WTC11 (cell line): ENCODE measurements around the gene CCDC24. TPM values are rescaled to one million over a fixed set of nuclear protein-coding genes. Genes with fewer than 3 reads are reported as not detected.
A peak's percentile ranks its signal among the peaks of the same experiment; 100 is the strongest.

ENCODE experiments used
- ATAC-seq: fragments of 200-7000 bp; cut with Tn5 transposase; 2 replicates; pipeline ENCODE4 v1.10.0; 2021; ENCODE audit warnings: mild to moderate bottlenecking, moderate library complexity
- CTCF ChIA-PET: fragments of 300-600 bp; sonication (Branson Sonifier 250); formaldehyde crosslinking; loops from one replicate; lab custom pipeline; 2021; ENCODE audit warnings: antibody characterized with exemption; lab: Charles Lee
- POLR2A ChIA-PET: fragments of 350-600 bp; sonication (Branson Sonifier 250); formaldehyde crosslinking; loops from one replicate; lab custom pipeline; 2021; ENCODE audit warnings: antibody characterized with exemption; lab: Charles Lee
- DNase-seq: peaks from one replicate; pipeline ENCODE4 v3.0.0; 2021; ENCODE audit warnings: low spot score
- H3K27ac Mint-ChIP-seq: 2 replicates; pipeline ENCODE4 v1.8.0; 2021; ENCODE audit warnings: mixed read lengths
- H3K27me3 Mint-ChIP-seq: 2 replicates; pipeline ENCODE4 v1.8.0; 2021; ENCODE audit warnings: low read depth, mild to moderate bottlenecking, moderate library complexity, mixed read lengths
- H3K36me3 Mint-ChIP-seq: 2 replicates; pipeline ENCODE4 v1.8.0; 2021; ENCODE audit warnings: mixed read lengths
- H3K4me1 Mint-ChIP-seq: 2 replicates; pipeline ENCODE4 v1.8.0; 2022; ENCODE audit warnings: mixed read lengths
- H3K4me3 Mint-ChIP-seq: 2 replicates; pipeline ENCODE4 v1.8.0; 2021; ENCODE audit warnings: mild to moderate bottlenecking, moderate library complexity, mixed read lengths
- H3K9me3 Mint-ChIP-seq: 2 replicates; pipeline ENCODE4 v1.8.0; 2021; ENCODE audit warnings: mixed read lengths
- ELF4 ChIP-seq: sonication (generic); formaldehyde crosslinking; IDR thresholded peaks from 2 replicates; pipeline ENCODE4 v1.8.1; 2022; ENCODE audit warnings: low read depth, mild to moderate bottlenecking, moderate library complexity, missing genetic modification reagents
- EMX1 ChIP-seq: fragments of 250-450 bp; sonication (Bioruptor Pico); IDR thresholded peaks from 2 replicates; pipeline ENCODE4 v1.8.0; 2021; ENCODE audit warnings: mild to moderate bottlenecking
- ETV6 ChIP-seq: sonication (generic); formaldehyde crosslinking; IDR thresholded peaks from 2 replicates; pipeline ENCODE4 v1.8.1; 2022; ENCODE audit warnings: mild to moderate bottlenecking, missing genetic modification reagents
- GRHL2 ChIP-seq: fragments of 250-450 bp; sonication (Bioruptor Pico); IDR thresholded peaks from 2 replicates; pipeline ENCODE4 v1.8.0; 2022; ENCODE audit warnings: mild to moderate bottlenecking, moderate library complexity; ENCODE audit not compliant: insufficient replicate concordance, severe bottlenecking
- TCF7 ChIP-seq: sonication (generic); formaldehyde crosslinking; IDR thresholded peaks from 2 replicates; pipeline ENCODE4 v1.8.0; 2022; ENCODE audit warnings: mild to moderate bottlenecking, low read depth, missing genetic modification reagents, moderate library complexity
- ZNF423 ChIP-seq: fragments of 250-450 bp; sonication (Bioruptor Pico); IDR thresholded peaks from 2 replicates; pipeline ENCODE4 v2.1.2; 2022; ENCODE audit warnings: mild to moderate bottlenecking, moderate library complexity
- total RNA-seq: library from RNA; stranded (reverse); gene quantifications from 3 replicates; pipeline ENCODE4 v1.2.3, GENCODE V29; 2021
- TF ChIP-seq, protein P1 (sequence below): sonication (generic); formaldehyde crosslinking; conservative IDR thresholded peaks from 2 replicates; pipeline ENCODE4 v1.8.1; 2022; ENCODE audit warnings: mild to moderate bottlenecking, missing genetic modification reagents
- TF ChIP-seq, protein P2 (sequence below): fragments of 250-450 bp; sonication (Bioruptor Pico); IDR thresholded peaks from 2 replicates; pipeline ENCODE4 v2.1.2; 2022; ENCODE audit warnings: mild to moderate bottlenecking, moderate library complexity
- TF ChIP-seq, protein P3 (sequence below): sonication (generic); formaldehyde crosslinking; IDR thresholded peaks from 2 replicates; pipeline ENCODE4 v1.8.1; 2023; ENCODE audit warnings: mild to moderate bottlenecking, missing genetic modification reagents
- TF ChIP-seq, protein P4 (sequence below): fragments of 250-450 bp; sonication (Bioruptor Pico); IDR thresholded peaks from 2 replicates; pipeline ENCODE4 v1.8.0; 2021; ENCODE audit warnings: mild to moderate bottlenecking
- TF ChIP-seq, protein P5 (sequence below): sonication (generic); formaldehyde crosslinking; IDR thresholded peaks from 2 replicates; pipeline ENCODE4 v1.8.0; 2023; ENCODE audit warnings: mild to moderate bottlenecking, missing genetic modification reagents
- TF ChIP-seq, protein P6 (sequence below): sonication (generic); formaldehyde crosslinking; IDR thresholded peaks from 2 replicates; pipeline ENCODE4 v1.8.1; 2023; ENCODE audit warnings: mild to moderate bottlenecking, moderate library complexity, missing genetic modification reagents

CCDC24 gene
- total RNA-seq, 1 experiment from 2014 or later, result 12.1 TPM

DNA sequence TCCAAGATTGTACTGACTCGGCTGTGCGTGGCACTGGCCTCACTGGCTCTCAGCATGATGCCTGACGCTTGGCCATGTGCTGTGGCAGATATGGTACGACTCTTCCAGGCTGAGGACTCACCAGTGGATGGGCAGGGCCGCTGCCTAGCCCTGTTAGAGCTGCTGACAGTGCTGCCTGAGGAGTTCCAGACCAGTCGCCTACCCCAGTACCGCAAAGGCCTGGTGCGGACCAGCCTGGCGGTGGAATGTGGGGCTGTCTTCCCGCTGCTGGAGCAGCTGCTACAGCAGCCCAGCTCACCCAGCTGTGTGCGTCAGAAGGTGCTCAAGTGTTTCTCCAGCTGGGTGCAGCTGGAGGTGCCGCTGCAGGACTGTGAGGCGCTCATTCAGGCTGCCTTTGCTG lies 41.7 kb upstream of the CCDC24 start:
- CTCF ChIA-PET, result interaction anchor here (0.9 to 9.9 kb wide), 5 partner anchors 10 to 185 kb away, joined by 3 to 172 read pairs (median 7); partner anchors contain the start of genes ARTN and DPH2
- no peak overlapping the region for H3K4me3 Mint-ChIP-seq

DNA sequence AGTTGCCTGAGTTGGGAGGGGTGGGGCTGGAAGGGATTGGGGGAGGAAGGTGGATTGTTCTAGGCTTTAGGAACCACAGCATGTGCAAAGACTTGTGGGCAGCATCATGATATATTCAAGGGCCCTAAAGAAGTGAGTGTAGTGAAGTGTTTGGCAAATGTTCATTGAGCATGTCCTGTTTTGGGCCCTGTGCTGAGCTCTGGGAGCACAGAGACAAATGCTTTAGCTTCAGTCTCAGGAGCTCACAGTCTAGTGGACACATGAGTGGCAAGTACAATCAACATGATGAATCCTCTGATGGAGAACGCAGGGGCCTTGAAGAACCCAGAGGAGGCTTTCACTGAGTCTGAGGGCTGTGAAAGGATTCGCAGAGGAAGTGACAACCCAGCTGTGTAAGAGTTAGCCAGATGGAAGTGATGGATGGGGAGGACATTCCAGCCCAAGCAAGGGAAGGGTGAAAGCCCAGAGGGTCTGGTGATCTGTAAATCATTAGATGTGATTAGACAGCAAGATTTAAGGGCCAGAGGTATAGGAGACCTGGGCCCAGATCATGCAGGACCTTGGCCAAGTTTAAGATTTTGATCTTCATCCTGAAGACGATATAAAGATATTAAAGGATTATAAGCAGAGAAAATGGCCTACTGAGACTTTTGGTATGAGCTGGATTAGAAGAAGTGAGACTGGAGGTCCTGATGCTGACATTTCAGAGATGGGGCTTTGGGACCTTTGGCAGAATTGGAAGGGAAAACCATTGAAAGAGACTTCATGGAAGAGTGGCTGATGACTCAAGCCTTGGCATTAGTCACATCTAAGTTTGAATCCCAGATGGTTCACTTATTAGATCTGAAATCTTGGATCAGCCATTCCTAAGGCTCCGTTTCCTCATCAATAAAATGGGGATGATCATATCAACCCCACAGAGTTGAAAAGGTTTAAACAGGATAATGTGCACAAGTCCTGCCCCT lies 40.1 kb upstream of the CCDC24 start:
- H3K4me3 Mint-ChIP-seq, result no peak overlapping the region
- 0 out of 2 replicates have a peak overlapping the region, but pooled peaks have one; percentile 18 for H3K27ac Mint-ChIP-seq
- POLR2A ChIA-PET, result interaction anchor here (1.0 kb wide), 1 partner anchor 17 kb away, joined by 3 read pairs; no protein-coding TSS in a partner anchor
- peaks cover 5% of the 10 kb centered on the region; the same call in 1 of the 2 replicates for H3K36me3 Mint-ChIP-seq
- no peak for DNase-seq
- TF ChIP-seq, protein P1, sequence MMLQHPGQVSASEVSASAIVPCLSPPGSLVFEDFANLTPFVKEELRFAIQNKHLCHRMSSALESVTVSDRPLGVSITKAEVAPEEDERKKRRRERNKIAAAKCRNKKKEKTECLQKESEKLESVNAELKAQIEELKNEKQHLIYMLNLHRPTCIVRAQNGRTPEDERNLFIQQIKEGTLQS (CRISPR knock-in tag), result no peak
- TF ChIP-seq ZNF423 (no peak), EMX1 (no peak), ELF4 (CRISPR knock-in tag) (no peak), GRHL2 (CRISPR knock-in tag) (no peak), TCF7 (no peak)
- TF ChIP-seq, protein P2, sequence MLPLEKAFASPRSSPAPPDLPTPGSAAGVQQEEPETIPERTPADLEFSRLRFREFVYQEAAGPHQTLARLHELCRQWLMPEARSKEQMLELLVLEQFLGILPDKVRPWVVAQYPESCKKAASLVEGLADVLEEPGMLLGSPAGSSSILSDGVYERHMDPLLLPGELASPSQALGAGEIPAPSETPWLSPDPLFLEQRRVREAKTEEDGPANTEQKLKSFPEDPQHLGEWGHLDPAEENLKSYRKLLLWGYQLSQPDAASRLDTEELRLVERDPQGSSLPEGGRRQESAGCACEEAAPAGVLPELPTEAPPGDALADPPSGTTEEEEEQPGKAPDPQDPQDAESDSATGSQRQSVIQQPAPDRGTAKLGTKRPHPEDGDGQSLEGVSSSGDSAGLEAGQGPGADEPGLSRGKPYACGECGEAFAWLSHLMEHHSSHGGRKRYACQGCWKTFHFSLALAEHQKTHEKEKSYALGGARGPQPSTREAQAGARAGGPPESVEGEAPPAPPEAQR, result no peak
- TF ChIP-seq, protein P3, sequence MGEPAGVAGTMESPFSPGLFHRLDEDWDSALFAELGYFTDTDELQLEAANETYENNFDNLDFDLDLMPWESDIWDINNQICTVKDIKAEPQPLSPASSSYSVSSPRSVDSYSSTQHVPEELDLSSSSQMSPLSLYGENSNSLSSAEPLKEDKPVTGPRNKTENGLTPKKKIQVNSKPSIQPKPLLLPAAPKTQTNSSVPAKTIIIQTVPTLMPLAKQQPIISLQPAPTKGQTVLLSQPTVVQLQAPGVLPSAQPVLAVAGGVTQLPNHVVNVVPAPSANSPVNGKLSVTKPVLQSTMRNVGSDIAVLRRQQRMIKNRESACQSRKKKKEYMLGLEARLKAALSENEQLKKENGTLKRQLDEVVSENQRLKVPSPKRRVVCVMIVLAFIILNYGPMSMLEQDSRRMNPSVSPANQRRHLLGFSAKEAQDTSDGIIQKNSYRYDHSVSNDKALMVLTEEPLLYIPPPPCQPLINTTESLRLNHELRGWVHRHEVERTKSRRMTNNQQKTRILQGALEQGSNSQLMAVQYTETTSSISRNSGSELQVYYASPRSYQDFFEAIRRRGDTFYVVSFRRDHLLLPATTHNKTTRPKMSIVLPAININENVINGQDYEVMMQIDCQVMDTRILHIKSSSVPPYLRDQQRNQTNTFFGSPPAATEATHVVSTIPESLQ (CRISPR knock-in tag), result no peak
- TF ChIP-seq, protein P4, sequence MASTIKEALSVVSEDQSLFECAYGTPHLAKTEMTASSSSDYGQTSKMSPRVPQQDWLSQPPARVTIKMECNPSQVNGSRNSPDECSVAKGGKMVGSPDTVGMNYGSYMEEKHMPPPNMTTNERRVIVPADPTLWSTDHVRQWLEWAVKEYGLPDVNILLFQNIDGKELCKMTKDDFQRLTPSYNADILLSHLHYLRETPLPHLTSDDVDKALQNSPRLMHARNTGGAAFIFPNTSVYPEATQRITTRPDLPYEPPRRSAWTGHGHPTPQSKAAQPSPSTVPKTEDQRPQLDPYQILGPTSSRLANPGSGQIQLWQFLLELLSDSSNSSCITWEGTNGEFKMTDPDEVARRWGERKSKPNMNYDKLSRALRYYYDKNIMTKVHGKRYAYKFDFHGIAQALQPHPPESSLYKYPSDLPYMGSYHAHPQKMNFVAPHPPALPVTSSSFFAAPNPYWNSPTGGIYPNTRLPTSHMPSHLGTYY (CRISPR knock-in tag), result no peak
- TF ChIP-seq, all 79 proteins: peak for 0
- no peak for ATAC-seq
- Mint-ChIP-seq H3K4me1 (peaks cover 23% of the 10 kb centered on the region), H3K9me3 (no peaks in the 10 kb centered on the region), H3K27me3 (no peaks in the 10 kb centered on the region)
- CTCF ChIA-PET, result interaction anchor here (1.5 to 9.9 kb wide), 3 partner anchors 17 to 96 kb away, joined by 4 to 172 read pairs (median 7); partner anchors contain the start of gene ARTN

More for the DNA sequence above, 41.7 kb upstream of the CCDC24 start:
- peaks cover 5% of the 10 kb centered on the region; the same call in 1 of the 2 replicates for H3K36me3 Mint-ChIP-seq
- TF ChIP-seq, protein P5, sequence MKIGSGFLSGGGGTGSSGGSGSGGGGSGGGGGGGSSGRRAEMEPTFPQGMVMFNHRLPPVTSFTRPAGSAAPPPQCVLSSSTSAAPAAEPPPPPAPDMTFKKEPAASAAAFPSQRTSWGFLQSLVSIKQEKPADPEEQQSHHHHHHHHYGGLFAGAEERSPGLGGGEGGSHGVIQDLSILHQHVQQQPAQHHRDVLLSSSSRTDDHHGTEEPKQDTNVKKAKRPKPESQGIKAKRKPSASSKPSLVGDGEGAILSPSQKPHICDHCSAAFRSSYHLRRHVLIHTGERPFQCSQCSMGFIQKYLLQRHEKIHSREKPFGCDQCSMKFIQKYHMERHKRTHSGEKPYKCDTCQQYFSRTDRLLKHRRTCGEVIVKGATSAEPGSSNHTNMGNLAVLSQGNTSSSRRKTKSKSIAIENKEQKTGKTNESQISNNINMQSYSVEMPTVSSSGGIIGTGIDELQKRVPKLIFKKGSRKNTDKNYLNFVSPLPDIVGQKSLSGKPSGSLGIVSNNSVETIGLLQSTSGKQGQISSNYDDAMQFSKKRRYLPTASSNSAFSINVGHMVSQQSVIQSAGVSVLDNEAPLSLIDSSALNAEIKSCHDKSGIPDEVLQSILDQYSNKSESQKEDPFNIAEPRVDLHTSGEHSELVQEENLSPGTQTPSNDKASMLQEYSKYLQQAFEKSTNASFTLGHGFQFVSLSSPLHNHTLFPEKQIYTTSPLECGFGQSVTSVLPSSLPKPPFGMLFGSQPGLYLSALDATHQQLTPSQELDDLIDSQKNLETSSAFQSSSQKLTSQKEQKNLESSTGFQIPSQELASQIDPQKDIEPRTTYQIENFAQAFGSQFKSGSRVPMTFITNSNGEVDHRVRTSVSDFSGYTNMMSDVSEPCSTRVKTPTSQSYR (CRISPR knock-in tag), result no peak
- TF ChIP-seq, protein P6, sequence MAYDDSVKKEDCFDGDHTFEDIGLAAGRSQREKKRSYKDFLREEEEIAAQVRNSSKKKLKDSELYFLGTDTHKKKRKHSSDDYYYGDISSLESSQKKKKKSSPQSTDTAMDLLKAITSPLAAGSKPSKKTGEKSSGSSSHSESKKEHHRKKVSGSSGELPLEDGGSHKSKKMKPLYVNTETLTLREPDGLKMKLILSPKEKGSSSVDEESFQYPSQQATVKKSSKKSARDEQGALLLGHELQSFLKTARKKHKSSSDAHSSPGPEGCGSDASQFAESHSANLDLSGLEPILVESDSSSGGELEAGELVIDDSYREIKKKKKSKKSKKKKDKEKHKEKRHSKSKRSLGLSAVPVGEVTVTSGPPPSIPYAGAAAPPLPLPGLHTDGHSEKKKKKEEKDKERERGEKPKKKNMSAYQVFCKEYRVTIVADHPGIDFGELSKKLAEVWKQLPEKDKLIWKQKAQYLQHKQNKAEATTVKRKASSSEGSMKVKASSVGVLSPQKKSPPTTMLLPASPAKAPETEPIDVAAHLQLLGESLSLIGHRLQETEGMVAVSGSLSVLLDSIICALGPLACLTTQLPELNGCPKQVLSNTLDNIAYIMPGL (CRISPR knock-in tag), result no peak
- no peak for TF ChIP-seq ETV6 (CRISPR knock-in tag)
- H3K4me1 Mint-ChIP-seq, result peaks cover 36% of the 10 kb centered on the region
- no peaks in the 10 kb centered on the region for H3K27me3 Mint-ChIP-seq
- POLR2A ChIA-PET, result no interaction called here
- H3K27ac Mint-ChIP-seq, result no peak overlapping the region
- no peaks in the 10 kb centered on the region for H3K9me3 Mint-ChIP-seq
- DNase-seq (no peak), ATAC-seq (no peak)
